Measurements from ENCODE around the gene CPT1C. TPM values are rescaled to one million over a fixed set of nuclear protein-coding genes. Genes with fewer than 3 reads are reported as not detected.
A peak's percentile ranks its signal among the peaks of the same experiment; 100 is the strongest.

The CPT1C gene
- total RNA-seq, 6 donors from 2014 or later: 0.46 to 17.2 (median 4.6) TPM; not detected in 2

DNA sequence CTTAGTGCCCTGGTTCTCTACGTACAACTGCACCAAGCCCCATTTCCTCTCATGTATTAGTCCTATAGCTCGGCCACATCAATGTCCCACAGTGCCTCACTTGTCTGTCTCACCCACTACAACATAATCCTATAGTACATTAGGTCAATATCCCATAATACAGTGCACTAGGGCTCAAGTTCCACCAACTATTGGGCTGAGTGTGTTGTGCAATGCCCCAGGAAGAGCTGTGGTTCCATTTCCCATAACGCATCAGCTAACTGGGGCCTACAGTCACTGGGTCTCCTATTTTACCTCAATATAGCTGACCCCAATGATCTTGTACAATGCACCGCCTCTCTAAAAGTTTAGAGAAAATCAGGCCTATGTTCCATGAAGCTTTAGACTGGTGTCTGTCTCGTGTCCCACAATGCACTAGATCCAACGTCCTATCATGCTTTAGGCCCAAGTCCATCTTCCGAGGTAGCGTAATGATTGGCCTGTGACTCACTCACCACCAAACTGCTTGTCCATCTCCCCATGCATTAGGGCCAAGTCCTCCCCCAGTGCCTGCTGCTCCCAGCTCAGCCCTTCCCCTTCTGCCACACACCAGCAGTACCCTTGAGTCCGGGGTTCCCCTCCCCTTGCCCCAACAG is 50.4 kb downstream of the CPT1C start:
- 85% methylated on average over 9 of the region's 9 CpGs for WGBS, 2 donors

DNA sequence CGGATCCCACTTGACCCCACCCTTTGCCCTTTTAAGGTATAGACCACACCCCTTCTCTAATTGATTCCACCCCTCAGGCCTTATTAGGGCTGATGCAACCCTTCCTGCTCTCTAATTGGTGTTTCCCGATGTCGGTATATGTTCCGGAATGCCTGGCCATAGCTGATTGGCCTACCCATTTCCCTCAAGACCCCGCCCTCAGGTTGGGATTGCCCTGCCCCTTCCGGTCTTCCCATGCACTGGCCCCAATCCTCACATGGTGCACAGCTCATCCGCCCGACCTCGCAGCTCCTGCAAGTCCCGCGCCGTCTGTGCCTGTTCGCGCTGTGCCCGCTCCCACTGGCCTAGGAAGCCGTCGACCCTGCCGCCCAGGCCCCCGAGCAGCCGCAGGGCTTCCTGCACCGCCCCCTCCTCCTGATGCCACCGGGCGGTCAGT is 54.0 kb downstream of the CPT1C start:
- no peaks in the 10 kb centered on the region for H3K9me3 ChIP-seq
- H3K4me3 ChIP-seq: no peak overlapping the region
- DNase-seq (peak in 1 of 2 donors; percentile 62), ATAC-seq (ENCODE audit: low FRiP score in 2 of 2) (no peak)
- WGBS, 2 donors: 91% methylated on average over 17 to 23 of the region's 23 CpGs
- no peaks in the 10 kb centered on the region for H3K36me3 ChIP-seq
- TF ChIP-seq POLR2A (IDR thresholded peaks at IDR 0.05): no peak
- TF ChIP-seq CTCF (IDR thresholded peaks at IDR 0.05): no peak
- no peak for TF ChIP-seq POLR2AphosphoS5 (IDR thresholded peaks at IDR 0.05)
- no peak for TF ChIP-seq EP300 (IDR thresholded peaks at IDR 0.05)
- no peaks in the 10 kb centered on the region for H3K27me3 ChIP-seq
- H3K27ac ChIP-seq: no peak overlapping the region
- H3K4me1 ChIP-seq: peaks cover 0 to 8% (median 0%) of the 10 kb centered on the region in 4 donors

More for the DNA sequence above, 50.4 kb downstream of the CPT1C start:
- no peaks in the 10 kb centered on the region for H3K9me3 ChIP-seq
- no peaks in the 10 kb centered on the region for H3K27me3 ChIP-seq
- no peak for TF ChIP-seq EP300 (IDR thresholded peaks at IDR 0.05)
- no peak for TF ChIP-seq POLR2AphosphoS5 (IDR thresholded peaks at IDR 0.05)
- no peak for TF ChIP-seq CTCF (IDR thresholded peaks at IDR 0.05)
- TF ChIP-seq POLR2A (IDR thresholded peaks at IDR 0.05): no peak
- ATAC-seq (ENCODE audit: low FRiP score in 2 of 2): no peak
- no peak for DNase-seq
- H3K4me1 ChIP-seq: peaks cover 0 to 6% (median 0%) of the 10 kb centered on the region in 4 donors
- no peak overlapping the region for H3K4me3 ChIP-seq
- H3K36me3 ChIP-seq: no peaks in the 10 kb centered on the region
- H3K27ac ChIP-seq: no peak overlapping the region

DNA sequence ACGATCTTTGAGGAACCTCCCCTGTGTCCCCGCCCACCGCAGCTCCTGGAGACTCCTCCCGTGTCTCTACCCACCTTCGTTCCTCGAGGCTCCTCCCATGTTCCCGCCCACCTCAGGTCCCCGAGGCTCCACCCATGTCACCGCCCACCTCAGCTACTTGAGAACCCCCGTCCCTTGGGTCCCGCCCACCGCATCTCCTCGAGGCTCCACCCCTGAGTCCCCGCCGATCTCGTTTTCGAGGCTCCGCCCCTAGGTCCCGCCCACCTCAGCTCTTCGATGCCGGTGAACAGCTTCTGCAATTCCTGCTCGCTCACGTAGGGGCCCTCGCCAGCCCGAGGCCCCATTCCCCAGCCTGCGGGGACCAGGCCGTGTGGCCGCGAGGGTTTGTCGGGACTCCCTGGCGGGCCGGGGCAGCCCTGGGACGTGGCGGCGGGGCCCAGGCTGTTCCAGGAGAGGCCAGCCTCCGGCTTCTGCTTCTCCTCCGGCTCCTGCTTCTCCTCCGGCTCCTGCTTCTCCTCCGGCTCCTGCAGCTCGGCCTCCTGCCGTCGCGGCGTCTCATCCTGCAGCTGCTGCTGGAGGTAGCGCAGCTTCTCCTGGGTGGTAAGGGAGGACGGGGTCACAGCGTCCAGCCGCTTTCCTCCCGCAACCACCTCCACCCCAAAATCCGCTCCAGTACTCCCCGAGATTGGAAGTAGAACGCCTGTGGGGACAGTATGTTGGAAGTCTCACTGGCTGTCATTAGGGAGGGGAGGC is 55.5 kb downstream of the CPT1C start:
- ATAC-seq (ENCODE audit: low FRiP score in 2 of 2) (peak in 1 of 2 donors; percentile 51), DNase-seq (peak; percentile 45 to 79)
- Histone ChIP-seq H3K9me3 (no peaks in the 10 kb centered on the region), H3K27me3 (no peaks in the 10 kb centered on the region), H3K27ac (no peak overlapping the region), H3K4me1 (peaks cover 0 to 8% (median 0%) of the 10 kb centered on the region in 4 donors), H3K36me3 (no peaks in the 10 kb centered on the region), H3K4me3 (no peak overlapping the region)
- TF ChIP-seq CTCF (IDR thresholded peaks at IDR 0.05) (no peak), POLR2AphosphoS5 (IDR thresholded peaks at IDR 0.05) (no peak), EP300 (IDR thresholded peaks at IDR 0.05) (no peak), POLR2A (IDR thresholded peaks at IDR 0.05) (no peak)
- WGBS, 2 donors: 53 to 65% methylated on average over 37 to 51 of the region's 52 CpGs

- Histone ChIP-seq H3K4me3 (no peak overlapping the region), H3K36me3 (no peaks in the 10 kb centered on the region), H3K4me1 (peaks cover 0 to 8% (median 0%) of the 10 kb centered on the region in 4 donors), H3K27ac (no peak overlapping the region), H3K27me3 (no peaks in the 10 kb centered on the region), H3K9me3 (no peaks in the 10 kb centered on the region)
- ATAC-seq (ENCODE audit: low FRiP score in 2 of 2): no peak
- 82 to 87% methylated on average over 6 of the region's 6 CpGs for WGBS, 2 donors
- no peak for TF ChIP-seq POLR2A (IDR thresholded peaks at IDR 0.05)
- TF ChIP-seq EP300 (IDR thresholded peaks at IDR 0.05): no peak
- TF ChIP-seq POLR2AphosphoS5 (IDR thresholded peaks at IDR 0.05): no peak
- TF ChIP-seq CTCF (IDR thresholded peaks at IDR 0.05): no peak
- DNase-seq: no peak
Observed at GRCh38 chr19:49749055-49749716, 58.3 kb downstream of the CPT1C start.

All from upper lobe of left lung (tissue), 6 donors.